ENCODE results near the gene NDST1.
"Not testable (repeated sequence)": the region's sequence is repeated elsewhere in the genome, so short reads cannot be mapped to it uniquely, and the experiment has no call there.

NDST1 gene

DNA sequence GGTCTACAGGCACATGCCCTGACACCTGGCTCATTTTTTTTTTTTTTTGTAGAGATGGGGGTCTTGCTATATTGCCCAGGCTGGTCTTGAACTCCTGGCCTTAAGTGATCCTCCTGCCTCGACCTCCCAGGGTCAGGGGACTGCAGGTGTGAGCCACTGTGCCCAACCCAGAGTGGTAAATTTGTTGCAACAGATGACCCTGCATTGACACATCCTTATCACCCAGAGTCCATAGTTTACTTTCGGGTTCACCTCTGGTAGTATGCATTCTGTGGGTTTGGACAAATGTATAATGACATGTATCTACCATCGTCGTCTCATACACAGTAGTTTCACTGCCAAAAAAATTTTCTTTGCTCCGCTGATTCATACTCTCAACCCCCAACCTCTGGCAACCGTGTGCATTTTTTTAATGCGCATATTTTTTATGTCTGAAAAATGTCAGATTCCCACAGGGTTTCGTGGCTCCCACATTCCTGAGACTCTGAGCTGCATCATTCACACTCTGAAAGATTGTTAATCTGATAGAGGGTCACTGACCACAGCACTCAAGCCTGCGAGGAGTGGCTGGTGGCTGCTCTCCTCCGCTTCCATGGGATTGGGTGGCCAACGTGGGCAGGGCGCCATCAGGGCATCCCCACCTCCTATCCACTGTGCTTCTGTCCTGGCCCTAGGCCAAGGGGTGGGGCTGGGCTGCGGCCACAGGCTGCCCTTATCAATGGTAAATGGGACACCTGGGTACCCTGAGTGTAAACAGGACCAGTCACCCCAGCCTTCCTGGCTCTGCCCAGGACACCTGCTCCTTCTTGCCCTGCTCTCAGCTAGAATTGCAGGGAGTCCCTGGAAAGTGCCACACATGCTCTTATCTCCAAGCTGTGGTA, 9.6 kb downstream of the NDST1 start:
- no peak overlapping the region for H3K27ac ChIP-seq (ENCODE audit: low read length)
- no peak overlapping the region for H3K4me3 ChIP-seq (ENCODE audit: low read length in 2 of 2)
- H3K9ac ChIP-seq (ENCODE audit: low read length in 2 of 2), result no peak overlapping the region
- peaks cover 41% of the 10 kb centered on the region for H3K4me1 ChIP-seq (ENCODE audit: control insufficient read depth, insufficient read depth, low read length)
- no peaks in the 10 kb centered on the region for H3K9me3 ChIP-seq (ENCODE audit: control insufficient read depth in 2 of 2, low read length in 2 of 2)
- H3K36me3 ChIP-seq (ENCODE audit: control insufficient read depth in 2 of 2, insufficient read depth in 2 of 2, low read length in 2 of 2), result peaks cover 0 to 12% of the 10 kb centered on the region in 2 donors
- H3K27me3 ChIP-seq (ENCODE audit: control insufficient read depth in 1 of 2, insufficient read depth in 2 of 2, low read length in 2 of 2), result no peaks in the 10 kb centered on the region

GRCh38 chr5:150518712-150519559, 11.0 kb downstream of the NDST1 start:
- not testable (repeated sequence) for H3K9ac ChIP-seq (ENCODE audit: low read length in 2 of 2); H3K27ac ChIP-seq (ENCODE audit: low read length); H3K9me3 ChIP-seq (ENCODE audit: control insufficient read depth in 2 of 2, low read length in 2 of 2); H3K27me3 ChIP-seq (ENCODE audit: control insufficient read depth in 1 of 2, insufficient read depth in 2 of 2, low read length in 2 of 2); H3K4me3 ChIP-seq (ENCODE audit: low read length in 2 of 2)
- Histone ChIP-seq H3K4me1 (ENCODE audit: control insufficient read depth, insufficient read depth, low read length) (peaks cover 52% of the 10 kb centered on the region), H3K36me3 (ENCODE audit: control insufficient read depth in 2 of 2, insufficient read depth in 2 of 2, low read length in 2 of 2) (peaks cover 0 to 15% of the 10 kb centered on the region in 2 donors)

DNA sequence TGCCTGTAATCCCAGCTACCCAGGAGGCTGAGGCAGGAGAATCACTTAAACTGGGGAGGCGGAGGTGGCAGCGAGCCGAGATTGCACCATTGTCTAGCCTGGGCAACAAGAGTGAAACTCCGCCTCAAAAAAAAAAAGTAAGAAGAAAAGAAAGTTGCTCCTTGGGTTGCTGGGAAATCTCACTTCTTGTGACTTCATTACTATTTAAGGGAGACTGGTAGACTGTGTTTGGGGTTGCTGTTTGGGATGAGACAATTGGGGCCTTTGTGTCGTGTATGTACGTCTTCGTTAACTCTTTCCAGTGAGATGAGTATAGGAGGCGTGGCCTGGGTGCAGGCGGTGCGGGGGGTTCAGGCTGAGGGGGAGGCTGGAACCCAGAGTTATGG, 11.6 kb downstream of the NDST1 start:
- Histone ChIP-seq H3K36me3 (ENCODE audit: control insufficient read depth in 2 of 2, insufficient read depth in 2 of 2, low read length in 2 of 2) (peaks cover 0 to 15% of the 10 kb centered on the region in 2 donors), H3K9me3 (ENCODE audit: control insufficient read depth in 2 of 2, low read length in 2 of 2) (no peaks in the 10 kb centered on the region), H3K4me1 (ENCODE audit: control insufficient read depth, insufficient read depth, low read length) (peaks cover 57% of the 10 kb centered on the region), H3K4me3 (ENCODE audit: low read length in 2 of 2) (no peak overlapping the region), H3K27ac (ENCODE audit: low read length) (no peak overlapping the region), H3K27me3 (ENCODE audit: control insufficient read depth in 1 of 2, insufficient read depth in 2 of 2, low read length in 2 of 2) (no peaks in the 10 kb centered on the region), H3K9ac (ENCODE audit: low read length in 2 of 2) (no peak overlapping the region)

GRCh38 chr5:150519978-150520377, 12.0 kb downstream of the NDST1 start:
- H3K27ac ChIP-seq (ENCODE audit: low read length), result no peak overlapping the region
- no peaks in the 10 kb centered on the region for H3K9me3 ChIP-seq (ENCODE audit: control insufficient read depth in 2 of 2, low read length in 2 of 2)
- no peak overlapping the region for H3K4me3 ChIP-seq (ENCODE audit: low read length in 2 of 2)
- peaks cover 55% of the 10 kb centered on the region for H3K4me1 ChIP-seq (ENCODE audit: control insufficient read depth, insufficient read depth, low read length)
- H3K27me3 ChIP-seq (ENCODE audit: control insufficient read depth in 1 of 2, insufficient read depth in 2 of 2, low read length in 2 of 2), result no peaks in the 10 kb centered on the region
- H3K9ac ChIP-seq (ENCODE audit: low read length in 2 of 2), result no peak overlapping the region
- H3K36me3 ChIP-seq (ENCODE audit: control insufficient read depth in 2 of 2, insufficient read depth in 2 of 2, low read length in 2 of 2), result peaks cover 0 to 15% of the 10 kb centered on the region in 2 donors

DNA sequence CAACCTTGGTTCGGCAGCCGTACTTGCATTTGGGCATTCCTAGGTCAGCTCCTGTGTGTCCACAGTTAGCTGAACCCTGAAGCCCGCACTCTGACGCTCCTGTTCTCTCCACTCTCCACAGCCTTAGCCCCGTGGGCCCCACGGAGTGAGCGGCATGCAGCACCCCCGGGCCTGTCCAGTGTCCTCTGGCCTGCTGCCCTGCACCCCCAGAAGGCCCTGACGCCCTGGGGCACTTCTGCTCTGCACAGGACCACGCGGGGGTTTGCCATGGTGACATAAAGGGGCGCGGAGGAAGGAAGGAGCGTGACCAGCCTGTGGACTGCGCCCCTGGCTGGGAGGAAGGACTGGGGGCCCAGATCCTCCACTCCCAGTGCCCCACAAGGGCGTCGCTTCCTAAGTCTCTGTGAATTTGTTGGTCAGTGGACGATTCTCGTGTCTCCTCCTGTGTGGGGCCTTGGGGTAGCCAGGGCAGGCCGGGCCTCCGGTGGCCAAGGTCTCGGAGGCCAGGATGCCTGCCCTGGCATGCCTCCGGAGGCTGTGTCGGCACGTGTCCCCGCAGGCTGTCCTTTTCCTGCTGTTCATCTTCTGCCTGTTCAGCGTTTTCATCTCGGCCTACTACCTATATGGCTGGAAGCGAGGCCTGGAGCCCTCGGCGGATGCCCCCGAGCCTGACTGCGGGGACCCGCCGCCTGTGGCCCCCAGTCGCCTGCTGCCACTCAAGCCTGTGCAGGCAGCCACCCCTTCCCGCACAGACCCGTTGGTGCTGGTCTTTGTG, 13.0 kb downstream of the NDST1 start:
- H3K36me3 ChIP-seq (ENCODE audit: control insufficient read depth in 2 of 2, insufficient read depth in 2 of 2, low read length in 2 of 2), result peaks cover 0 to 15% of the 10 kb centered on the region in 2 donors
- no peaks in the 10 kb centered on the region for H3K27me3 ChIP-seq (ENCODE audit: control insufficient read depth in 1 of 2, insufficient read depth in 2 of 2, low read length in 2 of 2)
- H3K9ac ChIP-seq (ENCODE audit: low read length in 2 of 2), result no peak overlapping the region
- H3K27ac ChIP-seq (ENCODE audit: low read length), result no peak overlapping the region
- H3K4me1 ChIP-seq (ENCODE audit: control insufficient read depth, insufficient read depth, low read length), result peaks cover 53% of the 10 kb centered on the region
- no peak overlapping the region for H3K4me3 ChIP-seq (ENCODE audit: low read length in 2 of 2)
- H3K9me3 ChIP-seq (ENCODE audit: control insufficient read depth in 2 of 2, low read length in 2 of 2), result no peaks in the 10 kb centered on the region

DNA sequence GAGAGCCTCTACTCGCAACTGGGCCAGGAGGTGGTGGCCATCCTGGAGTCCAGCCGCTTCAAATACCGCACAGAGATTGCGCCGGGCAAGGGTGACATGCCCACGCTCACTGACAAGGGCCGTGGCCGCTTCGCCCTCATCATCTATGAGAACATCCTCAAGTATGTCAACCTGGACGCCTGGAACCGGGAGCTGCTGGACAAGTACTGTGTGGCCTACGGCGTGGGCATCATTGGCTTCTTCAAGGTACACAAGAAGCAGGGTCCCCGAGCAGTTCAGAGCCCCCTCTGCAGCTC, 13.5 kb downstream of the NDST1 start:
- Histone ChIP-seq H3K36me3 (ENCODE audit: control insufficient read depth in 2 of 2, insufficient read depth in 2 of 2, low read length in 2 of 2) (peaks cover 0 to 15% of the 10 kb centered on the region in 2 donors), H3K4me1 (ENCODE audit: control insufficient read depth, insufficient read depth, low read length) (peaks cover 53% of the 10 kb centered on the region), H3K4me3 (ENCODE audit: low read length in 2 of 2) (no peak overlapping the region)

GRCh38 chr5:150521939-150522503, 14.1 kb downstream of the NDST1 start:
- peaks cover 57% of the 10 kb centered on the region for H3K4me1 ChIP-seq (ENCODE audit: control insufficient read depth, insufficient read depth, low read length)
- no peaks in the 10 kb centered on the region for H3K27me3 ChIP-seq (ENCODE audit: control insufficient read depth in 1 of 2, insufficient read depth in 2 of 2, low read length in 2 of 2)
- peaks cover 0 to 15% of the 10 kb centered on the region in 2 donors for H3K36me3 ChIP-seq (ENCODE audit: control insufficient read depth in 2 of 2, insufficient read depth in 2 of 2, low read length in 2 of 2)
- H3K9ac ChIP-seq (ENCODE audit: low read length in 2 of 2), result no peak overlapping the region
- H3K9me3 ChIP-seq (ENCODE audit: control insufficient read depth in 2 of 2, low read length in 2 of 2), result no peaks in the 10 kb centered on the region
- H3K4me3 ChIP-seq (ENCODE audit: low read length in 2 of 2), result no peak overlapping the region
- H3K27ac ChIP-seq (ENCODE audit: low read length), result no peak overlapping the region

More for the DNA sequence above, 13.5 kb downstream of the NDST1 start:
- Histone ChIP-seq H3K9me3 (ENCODE audit: control insufficient read depth in 2 of 2, low read length in 2 of 2) (no peaks in the 10 kb centered on the region), H3K27ac (ENCODE audit: low read length) (no peak overlapping the region), H3K27me3 (ENCODE audit: control insufficient read depth in 1 of 2, insufficient read depth in 2 of 2, low read length in 2 of 2) (no peaks in the 10 kb centered on the region), H3K9ac (ENCODE audit: low read length in 2 of 2) (no peak overlapping the region)

DNA sequence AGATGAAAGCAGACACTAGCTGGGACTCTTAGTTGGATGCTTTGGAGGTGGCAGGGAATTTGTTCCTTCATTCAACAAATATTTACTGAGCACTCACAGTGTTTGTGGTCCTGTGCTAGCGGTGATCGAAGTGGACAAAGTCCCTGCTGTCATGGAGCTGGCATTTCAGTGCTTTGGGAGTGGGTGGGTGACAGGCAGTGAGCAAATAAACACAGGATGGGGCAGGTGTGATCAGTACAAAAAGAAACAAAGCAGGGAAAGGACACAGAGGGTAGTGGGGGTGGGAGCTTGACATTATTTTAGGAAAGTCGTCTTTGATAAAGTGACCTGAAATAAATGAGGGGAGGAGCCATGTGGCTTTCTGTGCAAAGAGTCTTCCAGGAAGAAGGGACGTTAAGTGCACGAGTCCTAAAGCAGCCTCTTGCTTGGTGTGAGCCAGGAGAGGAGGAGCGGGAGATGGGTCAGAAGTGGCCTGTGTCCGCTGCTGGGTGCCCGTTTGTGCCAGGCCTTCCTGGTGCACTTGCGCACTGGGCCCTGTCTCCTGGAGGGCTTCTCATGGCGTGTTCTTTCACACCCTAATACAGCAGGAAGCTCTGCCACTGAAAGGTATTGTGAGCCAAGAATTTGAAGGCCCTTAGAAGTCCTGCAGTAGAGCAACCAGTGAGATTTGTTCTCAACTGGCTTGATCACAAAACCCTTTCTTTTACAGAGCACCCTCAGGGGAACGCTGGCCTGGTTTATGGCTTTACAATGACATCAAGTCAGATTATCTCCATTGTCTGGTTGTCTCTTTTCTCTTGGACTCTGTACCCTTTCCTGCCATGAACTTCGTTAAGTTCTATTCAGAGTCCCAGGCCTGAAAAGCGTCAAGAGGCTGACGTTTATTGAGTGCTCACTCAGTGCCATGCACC, 14.8 kb downstream of the NDST1 start:
- Histone ChIP-seq H3K9ac (ENCODE audit: low read length in 2 of 2) (no peak overlapping the region), H3K27ac (ENCODE audit: low read length) (peak overlapping the region; percentile 1)

GRCh38 chr5:150523472-150524350, 15.8 kb downstream of the NDST1 start:
- no peak overlapping the region for H3K4me3 ChIP-seq (ENCODE audit: low read length in 2 of 2)
- no peaks in the 10 kb centered on the region for H3K9me3 ChIP-seq (ENCODE audit: control insufficient read depth in 2 of 2, low read length in 2 of 2)
- no peak overlapping the region for H3K9ac ChIP-seq (ENCODE audit: low read length in 2 of 2)
- no peaks in the 10 kb centered on the region for H3K27me3 ChIP-seq (ENCODE audit: control insufficient read depth in 1 of 2, insufficient read depth in 2 of 2, low read length in 2 of 2)
- H3K27ac ChIP-seq (ENCODE audit: low read length), result peak overlapping the region; percentile 11
- peaks cover 9 to 20% of the 10 kb centered on the region in 2 donors for H3K36me3 ChIP-seq (ENCODE audit: control insufficient read depth in 2 of 2, insufficient read depth in 2 of 2, low read length in 2 of 2)
- H3K4me1 ChIP-seq (ENCODE audit: control insufficient read depth, insufficient read depth, low read length), result peaks cover 48% of the 10 kb centered on the region

More for the DNA sequence above, 14.8 kb downstream of the NDST1 start:
- H3K9me3 ChIP-seq (ENCODE audit: control insufficient read depth in 2 of 2, low read length in 2 of 2), result no peaks in the 10 kb centered on the region
- no peaks in the 10 kb centered on the region for H3K27me3 ChIP-seq (ENCODE audit: control insufficient read depth in 1 of 2, insufficient read depth in 2 of 2, low read length in 2 of 2)
- peaks cover 3 to 15% of the 10 kb centered on the region in 2 donors for H3K36me3 ChIP-seq (ENCODE audit: control insufficient read depth in 2 of 2, insufficient read depth in 2 of 2, low read length in 2 of 2)
- H3K4me3 ChIP-seq (ENCODE audit: low read length in 2 of 2), result no peak overlapping the region
- peaks cover 55% of the 10 kb centered on the region for H3K4me1 ChIP-seq (ENCODE audit: control insufficient read depth, insufficient read depth, low read length)

All from stomach smooth muscle (tissue), 2 donors.